GM18505 (cell line): ENCODE data around the gene MITF.
"Not testable (repeated sequence)": the region's sequence is repeated elsewhere in the genome, so short reads cannot be mapped to it uniquely, and the experiment has no call there.

Source experiments
- ATAC-seq: cut with Tn5 transposase; IDR thresholded peaks from one replicate; pipeline ENCODE4 v1.9.1; 2021; ENCODE audit not compliant: unreplicated experiment
- POLR2A ChIP-seq: IDR thresholded peaks from 4 replicates; pipeline ENCODE4 v1.6.1; 2011; ENCODE audit warnings: borderline replicate concordance; ENCODE audit not compliant: insufficient read depth, insufficient read length; ENCODE audit errors: extremely low read depth

The MITF gene

GRCh38 chr3:69902386-69902785 is 163.1 kb downstream of the MITF start:
- no peak for ATAC-seq
- TF ChIP-seq POLR2A, result no peak

- no peak for ATAC-seq
- no peak for TF ChIP-seq POLR2A
Measured at GRCh38 chr3:69906351-69906966, 167.2 kb downstream of the MITF start.

DNA sequence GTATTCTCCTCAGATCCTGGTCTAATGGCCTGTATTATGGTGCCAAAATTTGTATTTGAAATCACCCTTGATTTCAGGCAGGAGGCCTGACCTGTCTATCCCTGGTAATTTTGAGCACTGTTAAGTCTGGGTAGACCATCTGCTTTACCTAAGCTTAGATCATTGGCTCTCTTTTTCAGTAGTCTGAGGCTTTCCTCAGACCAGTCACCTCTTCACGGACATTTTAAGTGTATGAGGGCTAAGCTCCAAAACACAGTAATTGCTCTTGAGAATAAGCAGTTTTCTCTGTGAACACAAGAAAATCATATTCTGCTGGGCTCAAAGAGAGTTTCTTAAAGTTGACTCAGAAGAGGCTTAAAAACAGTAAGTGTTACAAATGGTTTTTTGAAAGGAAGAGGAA is 168.3 kb downstream of the MITF start:
- ATAC-seq, result no peak

DNA sequence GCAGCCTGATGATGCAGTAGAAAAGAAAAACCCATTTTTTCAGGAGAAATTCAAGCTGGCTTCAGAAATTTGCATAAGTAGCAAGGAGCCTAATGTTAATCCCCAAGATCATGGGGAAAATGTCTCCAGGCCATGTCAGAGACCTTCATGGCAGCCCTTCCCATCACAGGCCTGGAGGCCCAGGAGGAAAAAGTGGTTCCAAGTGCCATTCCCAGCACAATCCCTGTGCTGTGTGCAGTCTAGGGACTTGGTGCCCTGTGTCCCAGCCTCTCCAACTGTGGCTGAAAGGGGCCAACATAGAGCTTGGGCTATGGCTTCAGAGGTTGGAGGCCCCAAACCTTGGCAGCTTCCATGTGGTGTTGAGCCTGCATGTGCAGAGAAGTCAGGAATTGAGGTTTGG is 170.6 kb downstream of the MITF start:
- not testable (repeated sequence) for ATAC-seq

More for the DNA sequence above, 168.3 kb downstream of the MITF start:
- TF ChIP-seq POLR2A, result no peak

- no peak for TF ChIP-seq POLR2A
- no peak for ATAC-seq
Measured at GRCh38 chr3:69913422-69913821, 174.2 kb downstream of the MITF start.

DNA sequence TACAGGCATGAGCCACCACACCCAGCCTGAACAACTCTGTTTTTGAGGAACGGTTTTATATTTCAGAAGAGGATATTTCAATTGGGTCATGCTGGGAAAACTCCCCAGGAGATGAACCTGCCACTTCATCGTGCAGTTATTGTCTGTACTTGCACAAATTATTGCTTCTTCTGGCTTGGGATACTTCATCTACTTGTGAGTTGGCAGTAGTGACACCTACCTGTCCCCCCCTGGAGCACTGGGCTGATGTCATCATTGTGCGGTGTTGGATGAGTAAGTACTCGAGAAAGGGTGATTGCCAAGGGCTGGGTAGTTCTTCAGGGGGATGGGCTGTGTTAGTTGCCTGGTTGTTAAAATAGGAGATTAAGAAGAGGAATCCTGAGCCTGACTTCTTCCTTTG is 175.1 kb downstream of the MITF start:
- TF ChIP-seq POLR2A, result no peak
- no peak for ATAC-seq

DNA sequence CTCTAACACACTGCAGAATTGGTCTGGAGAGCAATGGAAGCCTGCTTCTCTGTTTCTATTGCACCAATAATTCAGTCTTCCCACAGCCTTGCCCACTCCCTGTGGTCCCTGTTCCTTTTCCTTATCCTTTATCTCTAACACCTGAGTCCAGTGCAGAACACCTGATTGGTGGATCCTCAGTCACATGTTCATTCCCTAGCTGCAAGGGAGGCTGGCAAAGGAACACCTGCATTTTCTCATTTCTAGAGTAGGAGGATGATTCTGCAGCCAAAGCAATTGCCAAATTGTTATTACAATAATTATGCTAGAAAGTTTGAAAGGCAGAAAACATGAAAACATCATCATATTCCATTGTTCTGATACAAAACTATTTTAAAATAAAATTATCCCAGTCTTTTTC is 176.5 kb downstream of the MITF start:
- no peak for TF ChIP-seq POLR2A
- ATAC-seq, result no peak

DNA sequence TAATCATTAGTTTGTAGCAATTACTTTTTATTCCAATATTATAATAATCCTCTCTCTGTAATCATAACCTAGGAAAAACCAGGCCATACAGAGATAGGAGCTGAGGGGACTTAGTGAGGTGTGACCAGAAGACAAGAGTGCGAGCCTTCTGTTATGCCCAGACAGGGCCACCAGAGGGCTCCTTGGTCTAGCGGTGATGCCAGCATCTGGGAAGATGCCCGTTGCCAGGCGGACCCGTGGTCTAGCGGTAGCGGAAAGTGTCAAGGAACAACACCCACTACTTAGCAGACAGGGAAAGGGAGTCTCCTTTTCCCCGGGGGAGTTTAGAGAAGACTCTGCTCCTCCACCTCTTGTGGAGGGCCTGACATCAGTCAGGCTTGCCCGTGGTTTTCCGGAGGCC is 180.7 kb downstream of the MITF start:
- ATAC-seq, result not testable (repeated sequence)

GRCh38 chr3:69921651-69922050 is 182.4 kb downstream of the MITF start:
- no peak for TF ChIP-seq POLR2A
- ATAC-seq, result no peak

- no peak for TF ChIP-seq POLR2A
- ATAC-seq, result no peak
Measured at GRCh38 chr3:69922521-69923000, 183.3 kb downstream of the MITF start.

GRCh38 chr3:69925506-69925905 is 186.2 kb downstream of the MITF start:
- ATAC-seq, result no peak
- no peak for TF ChIP-seq POLR2A

- no peak for TF ChIP-seq POLR2A
- ATAC-seq, result no peak
Measured at GRCh38 chr3:69926385-69926784, 187.1 kb downstream of the MITF start.

DNA sequence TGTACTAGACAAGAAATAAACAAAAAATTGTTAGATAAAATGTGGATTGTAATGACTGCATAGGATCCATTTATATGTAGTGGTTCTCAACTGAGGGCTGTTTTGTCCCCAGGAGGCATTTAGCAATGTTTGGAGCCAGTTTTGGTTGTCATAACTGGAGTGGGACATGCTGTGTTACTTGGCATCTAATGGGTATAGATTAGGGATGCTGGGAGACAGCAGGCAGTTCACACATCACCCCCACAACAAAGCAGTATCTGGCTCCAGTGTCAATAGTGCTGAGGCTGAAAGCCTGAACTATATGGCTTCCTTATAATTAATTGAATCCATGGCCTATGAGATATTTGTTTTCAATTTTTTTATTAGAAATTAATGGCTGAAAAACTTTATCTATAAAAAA is 188.3 kb downstream of the MITF start:
- TF ChIP-seq POLR2A, result no peak
- no peak for ATAC-seq

- ATAC-seq, result no peak
Measured at GRCh38 chr3:69929019-69929418, 189.8 kb downstream of the MITF start.

DNA sequence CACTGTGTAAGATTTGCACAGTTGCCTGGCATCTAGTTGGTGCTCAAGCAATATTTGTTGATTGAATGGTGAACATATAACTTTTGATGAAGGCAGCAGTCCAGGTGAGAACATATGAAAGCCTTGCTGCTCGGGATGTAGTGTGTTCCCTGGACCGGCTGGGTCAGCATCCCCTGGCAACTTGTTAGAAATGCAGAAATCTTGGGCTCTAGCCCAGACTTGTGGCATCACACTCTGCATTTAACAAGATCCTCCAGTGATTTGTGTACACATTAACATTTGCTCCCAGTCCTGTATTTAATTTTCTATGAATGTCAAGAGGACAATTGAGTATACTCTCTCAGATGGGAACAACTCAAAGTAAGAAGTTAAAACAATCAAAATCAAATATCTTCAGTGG is 191.3 kb downstream of the MITF start:
- no peak for ATAC-seq
- TF ChIP-seq POLR2A, result no peak

More at GRCh38 chr3:69929019-69929418, 189.8 kb downstream of the MITF start:
- TF ChIP-seq POLR2A, result no peak
